HG02970 (cell line): ENCODE results near the gene AGTPBP1.

ENCODE experiments used
- ATAC-seq: cut with Tn5 transposase; IDR thresholded peaks from one replicate; pipeline ENCODE4 v1.9.1; 2021; ENCODE audit warnings: mild to moderate bottlenecking, moderate library complexity, moderate number of reproducible peaks; ENCODE audit not compliant: unreplicated experiment, low FRiP score

Gene AGTPBP1

DNA sequence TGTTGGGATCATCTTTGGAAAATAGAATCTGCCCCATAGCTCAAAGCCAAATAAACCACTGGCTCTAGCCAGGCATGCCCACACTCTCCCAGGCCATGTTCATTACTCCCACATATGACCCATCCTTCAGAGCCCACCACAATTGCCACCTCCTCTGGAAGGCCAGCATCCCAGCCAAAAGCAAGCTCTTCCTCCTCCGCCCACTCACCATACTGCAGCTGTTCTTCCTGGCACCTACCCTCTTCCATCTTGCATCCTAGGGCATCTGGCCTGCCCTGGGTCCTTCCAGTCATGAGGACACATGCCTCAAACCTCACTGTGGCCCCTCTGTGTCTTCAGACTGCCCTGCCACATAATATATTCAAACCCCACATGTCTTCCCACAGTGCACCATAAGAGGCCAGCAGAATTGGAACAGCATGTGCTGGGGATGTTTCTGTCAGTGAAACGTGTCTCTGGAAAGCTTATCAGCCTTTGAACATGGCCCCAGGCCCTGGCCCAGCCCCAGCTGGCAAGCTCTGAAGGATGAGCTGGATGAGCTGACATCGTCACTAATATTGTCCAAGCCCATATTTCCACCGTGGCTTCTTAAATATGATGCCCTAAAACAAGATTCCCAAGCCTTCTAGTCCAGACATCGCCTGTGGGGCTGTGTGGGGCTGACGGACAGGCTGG is 230.8 kb downstream of the AGTPBP1 start:
- ATAC-seq: no peak

GRCh38 chr9:85508616-85509015 is 233.1 kb downstream of the AGTPBP1 start:
- ATAC-seq: no peak

- no peak for ATAC-seq
These were observed 236.1 kb downstream of the AGTPBP1 start for GRCh38 chr9:85505612-85506011.

DNA sequence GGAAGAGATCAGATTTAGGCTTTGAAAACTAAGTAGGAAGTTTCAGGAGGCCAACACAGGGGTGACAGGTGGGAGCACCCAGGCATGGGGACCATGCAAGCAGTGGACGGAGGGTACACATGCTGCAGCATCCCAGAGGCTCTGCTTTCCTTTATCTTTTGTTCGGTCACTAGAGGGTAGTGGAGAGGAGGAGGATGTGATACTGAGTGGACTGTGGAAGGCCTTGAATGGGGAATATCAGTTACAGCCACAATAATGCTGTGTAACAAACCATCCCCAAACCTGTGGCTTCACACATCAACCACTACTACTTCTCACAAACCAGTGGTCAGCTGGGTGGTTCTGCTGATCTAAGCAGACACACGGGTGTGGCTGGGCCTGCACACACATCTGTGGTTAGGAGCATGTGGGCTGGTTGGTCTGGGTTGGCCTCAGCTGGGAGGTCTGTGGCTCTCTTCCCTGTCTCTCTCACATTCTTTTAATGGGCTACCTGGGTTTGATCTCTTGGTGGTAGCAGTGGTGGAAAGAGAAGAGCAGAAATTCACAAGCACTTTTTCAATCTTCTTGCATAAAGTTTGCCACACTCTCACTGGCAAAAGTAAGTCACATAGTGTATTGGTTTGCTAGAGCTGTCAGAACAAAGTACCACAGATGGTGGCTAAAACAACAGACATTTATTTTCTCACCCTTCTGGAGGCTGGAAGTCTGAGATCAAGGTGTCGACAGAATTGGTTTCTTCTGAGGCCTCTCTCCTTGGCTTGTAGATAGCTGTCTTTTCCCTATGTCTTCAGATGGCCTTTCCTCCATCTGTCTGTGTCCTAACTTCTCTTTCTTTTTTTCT is 238.7 kb downstream of the AGTPBP1 start:
- no peak for ATAC-seq

- ATAC-seq: no peak
These were observed 239.9 kb downstream of the AGTPBP1 start for GRCh38 chr9:85501882-85502281.

- no peak for ATAC-seq
These were observed 240.3 kb downstream of the AGTPBP1 start for GRCh38 chr9:85501456-85501855.
